Hepatocyte (in vitro differentiated cells): Measurements from ENCODE around the gene SLC6A7. TPM values are rescaled to one million over a fixed set of nuclear protein-coding genes. Genes with fewer than 3 reads are reported as not detected.

Experiments used
- DNase-seq: peaks from one replicate; pipeline ENCODE4 v3.0.0-alpha.2; 2016; ENCODE audit warnings: low spot score
- H2AFZ ChIP-seq: fragments of 200-600 bp; sonication (generic); 2 replicates; pipeline ENCODE4 v1.6.0; 2016; ENCODE audit warnings: antibody characterized with exemption, mild to moderate bottlenecking
- H3K27ac ChIP-seq: fragments of 200-600 bp; sonication (generic); 2 replicates; pipeline ENCODE4 v1.5.1; 2016; ENCODE audit warnings: mild to moderate bottlenecking
- H3K27me3 ChIP-seq: fragments of 200-600 bp; sonication (generic); 2 replicates; pipeline ENCODE4 v1.6.1; 2016
- H3K36me3 ChIP-seq: fragments of 200-600 bp; sonication (generic); replicated peaks from 2 replicates; pipeline ENCODE4 v1.5.1; 2016; ENCODE audit warnings: low read depth; ENCODE audit not compliant: insufficient read depth
- H3K4me1 ChIP-seq: fragments of 200-600 bp; sonication (generic); 2 replicates; pipeline ENCODE4 v1.5.1; 2016; ENCODE audit warnings: mild to moderate bottlenecking, moderate library complexity; ENCODE audit not compliant: insufficient read depth
- H3K4me2 ChIP-seq: fragments of 200-600 bp; sonication (generic); 2 replicates; pipeline ENCODE4 v1.6.0; 2016
- H3K4me3 ChIP-seq: fragments of 200-600 bp; sonication (generic); 2 replicates; pipeline ENCODE4 v1.5.1; 2016; ENCODE audit warnings: mild to moderate bottlenecking
- H3K79me2 ChIP-seq: fragments of 200-600 bp; sonication (generic); 2 replicates; pipeline ENCODE4 v1.6.0; 2017; ENCODE audit warnings: mild to moderate bottlenecking
- H3K9me2 ChIP-seq: fragments of 200-600 bp; sonication (generic); replicated peaks from 2 replicates; pipeline ENCODE4 v1.6.0; 2017; ENCODE audit warnings: mild to moderate bottlenecking; ENCODE audit not compliant: insufficient read depth
- H3K9me3 ChIP-seq: fragments of 200-600 bp; sonication (generic); 2 replicates; pipeline ENCODE4 v1.5.1; 2016; ENCODE audit warnings: low read depth, mild to moderate bottlenecking
- H4K20me1 ChIP-seq: fragments of 200-600 bp; sonication (generic); 2 replicates; pipeline ENCODE4 v1.6.0; 2016; ENCODE audit warnings: mild to moderate bottlenecking; ENCODE audit not compliant: insufficient read depth, poor library complexity, severe bottlenecking
- EZH2 ChIP-seq: fragments of 200-600 bp; sonication (generic); IDR thresholded peaks from 2 replicates; pipeline ENCODE4 v1.6.1; 2016; ENCODE audit warnings: antibody characterized with exemption, mild to moderate bottlenecking, borderline replicate concordance
- EZH2phosphoT487 ChIP-seq: fragments of 200-600 bp; sonication (generic); IDR thresholded peaks from one replicate; pipeline ENCODE4 v1.6.1; 2018; ENCODE audit warnings: antibody characterized with exemption, mild to moderate bottlenecking, low read depth, moderate library complexity; ENCODE audit not compliant: unreplicated experiment, severe bottlenecking
- WGBS: methylation state at CpG from one replicate; pipeline ENCODE4 v1.1.6; 2016; ENCODE audit warnings: low lambda C conversion rate; ENCODE audit errors: missing lambda C conversion rate; 5-methylcytosine and 5-hydroxymethylcytosine counted together
- polyA plus RNA-seq: library from polyadenylated mRNA; unstranded; fragments of >200 nt; fragmentation: Nextera tagmentation; extraction: Ambion mirVana; gene quantifications from 2 replicates; pipeline ENCODE4 v1.2.1, GENCODE V29; 2016
- total RNA-seq: library from RNA; depleted of rRNA; stranded (reverse); fragments of >200 nt; gene quantifications from 2 replicates; pipeline ENCODE4 v1.2.3, GENCODE V29; 2014
- TF ChIP-seq, protein P1 (sequence below): fragments of 200-600 bp; sonication (generic); IDR thresholded peaks from 2 replicates; pipeline ENCODE4 v1.5.1; 2016; ENCODE audit warnings: antibody characterized with exemption, mild to moderate bottlenecking; ENCODE audit not compliant: poor library complexity

SLC6A7 gene
- total and polyA plus RNA-seq, 2 experiments from 2014 or later, result 0.39 to 1.1 TPM

- TF ChIP-seq, protein P1, sequence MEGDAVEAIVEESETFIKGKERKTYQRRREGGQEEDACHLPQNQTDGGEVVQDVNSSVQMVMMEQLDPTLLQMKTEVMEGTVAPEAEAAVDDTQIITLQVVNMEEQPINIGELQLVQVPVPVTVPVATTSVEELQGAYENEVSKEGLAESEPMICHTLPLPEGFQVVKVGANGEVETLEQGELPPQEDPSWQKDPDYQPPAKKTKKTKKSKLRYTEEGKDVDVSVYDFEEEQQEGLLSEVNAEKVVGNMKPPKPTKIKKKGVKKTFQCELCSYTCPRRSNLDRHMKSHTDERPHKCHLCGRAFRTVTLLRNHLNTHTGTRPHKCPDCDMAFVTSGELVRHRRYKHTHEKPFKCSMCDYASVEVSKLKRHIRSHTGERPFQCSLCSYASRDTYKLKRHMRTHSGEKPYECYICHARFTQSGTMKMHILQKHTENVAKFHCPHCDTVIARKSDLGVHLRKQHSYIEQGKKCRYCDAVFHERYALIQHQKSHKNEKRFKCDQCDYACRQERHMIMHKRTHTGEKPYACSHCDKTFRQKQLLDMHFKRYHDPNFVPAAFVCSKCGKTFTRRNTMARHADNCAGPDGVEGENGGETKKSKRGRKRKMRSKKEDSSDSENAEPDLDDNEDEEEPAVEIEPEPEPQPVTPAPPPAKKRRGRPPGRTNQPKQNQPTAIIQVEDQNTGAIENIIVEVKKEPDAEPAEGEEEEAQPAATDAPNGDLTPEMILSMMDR, result no peak
- TF ChIP-seq EZH2, result no peak
- no peak for TF ChIP-seq EZH2phosphoT487
- Histone ChIP-seq H3K27ac (peak overlapping the region; percentile 97), H3K79me2 (peaks cover 35% of the 10 kb centered on the region), H3K4me3 (no peak overlapping the region), H3K36me3 (no peaks in the 10 kb centered on the region), H4K20me1 (peaks cover 3% of the 10 kb centered on the region), H3K9me2 (no peaks in the 10 kb centered on the region), H3K4me1 (peaks cover 55% of the 10 kb centered on the region), H3K27me3 (no peaks in the 10 kb centered on the region), H3K9me3 (no peaks in the 10 kb centered on the region), H3K4me2 (peak overlapping the region; percentile 75), H2AFZ (no peak overlapping the region)
- no peak for DNase-seq
- WGBS, result 29% methylated on average over 9 of the region's 9 CpGs
Measured at GRCh38 chr5:150156027-150156368, 33.9 kb upstream of the SLC6A7 start.

GRCh38 chr5:150156540-150156939 is 33.3 kb upstream of the SLC6A7 start:
- Histone ChIP-seq H3K27ac (peak overlapping the region; percentile 97), H3K9me3 (no peaks in the 10 kb centered on the region), H4K20me1 (peaks cover 3% of the 10 kb centered on the region), H3K27me3 (no peaks in the 10 kb centered on the region), H3K79me2 (peaks cover 30% of the 10 kb centered on the region), H3K4me1 (peaks cover 55% of the 10 kb centered on the region), H3K4me3 (no peak overlapping the region), H3K9me2 (no peaks in the 10 kb centered on the region), H2AFZ (no peak overlapping the region), H3K36me3 (no peaks in the 10 kb centered on the region), H3K4me2 (peak overlapping the region; percentile 75)
- TF ChIP-seq EZH2phosphoT487 (no peak), EZH2 (no peak)
- TF ChIP-seq, protein P1, result no peak
- 85% methylated on average over 4 of the region's 4 CpGs for WGBS
- no peak for DNase-seq

DNA sequence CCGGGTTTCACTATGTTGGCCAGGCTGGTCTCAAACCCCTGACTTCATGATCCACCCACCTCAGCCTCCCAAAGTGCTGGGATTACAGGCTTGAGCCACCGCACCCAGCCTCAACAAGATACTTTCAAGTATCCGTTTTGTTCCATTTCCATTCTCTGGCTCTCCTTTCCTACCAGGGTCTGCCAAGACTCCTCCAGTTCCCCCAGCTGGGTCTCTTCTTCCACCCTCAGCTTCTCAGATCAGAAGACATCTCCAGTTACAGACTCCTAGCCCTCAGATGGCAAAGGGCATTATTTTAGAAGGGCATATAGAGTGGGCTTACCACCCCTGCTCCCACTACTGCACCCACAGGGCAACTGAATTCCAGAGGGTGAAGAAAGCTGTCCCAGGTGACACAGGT is 32.7 kb upstream of the SLC6A7 start:
- Histone ChIP-seq H3K9me2 (no peaks in the 10 kb centered on the region), H4K20me1 (peaks cover 3% of the 10 kb centered on the region), H3K4me2 (no peak overlapping the region), H3K4me3 (no peak overlapping the region), H3K27me3 (no peaks in the 10 kb centered on the region), H3K79me2 (peaks cover 23% of the 10 kb centered on the region), H3K36me3 (no peaks in the 10 kb centered on the region), H3K9me3 (no peaks in the 10 kb centered on the region), H3K4me1 (peaks cover 60% of the 10 kb centered on the region), H3K27ac (peak overlapping the region; percentile 97), H2AFZ (no peak overlapping the region)
- DNase-seq, result no peak
- 77% methylated on average over 3 of the region's 3 CpGs for whole genome bisulfite sequencing
- no peak for TF ChIP-seq EZH2
- no peak for TF ChIP-seq EZH2phosphoT487

GRCh38 chr5:150158170-150158949 is 31.5 kb upstream of the SLC6A7 start:
- WGBS, result 56% methylated on average over 12 of the region's 12 CpGs
- peak overlapping the region; percentile 97 for H3K27ac ChIP-seq
- H3K4me1 ChIP-seq, result peaks cover 58% of the 10 kb centered on the region
- no peaks in the 10 kb centered on the region for H3K9me2 ChIP-seq
- H3K27me3 ChIP-seq, result no peaks in the 10 kb centered on the region
- H2AFZ ChIP-seq, result no peak overlapping the region
- H3K9me3 ChIP-seq, result no peaks in the 10 kb centered on the region
- peaks cover 3% of the 10 kb centered on the region for H4K20me1 ChIP-seq
- H3K4me3 ChIP-seq, result no peak overlapping the region
- DNase-seq, result no peak
- peak overlapping the region; percentile 10 for H3K4me2 ChIP-seq
- TF ChIP-seq, protein P1, result no peak
- TF ChIP-seq EZH2 (no peak), EZH2phosphoT487 (no peak)
- H3K36me3 ChIP-seq, result no peaks in the 10 kb centered on the region
- H3K79me2 ChIP-seq, result peaks cover 12% of the 10 kb centered on the region
